LoVo (cell line): ENCODE results near the gene FANCI.

Source experiments
- DNase-seq: peaks from one replicate; pipeline ENCODE4 v3.0.0-alpha.2; 2016; ENCODE audit warnings: low spot score

The FANCI gene

GRCh38 chr15:89307046-89307587 is 63.3 kb downstream of the FANCI start:
- no peak for DNase-seq

DNA sequence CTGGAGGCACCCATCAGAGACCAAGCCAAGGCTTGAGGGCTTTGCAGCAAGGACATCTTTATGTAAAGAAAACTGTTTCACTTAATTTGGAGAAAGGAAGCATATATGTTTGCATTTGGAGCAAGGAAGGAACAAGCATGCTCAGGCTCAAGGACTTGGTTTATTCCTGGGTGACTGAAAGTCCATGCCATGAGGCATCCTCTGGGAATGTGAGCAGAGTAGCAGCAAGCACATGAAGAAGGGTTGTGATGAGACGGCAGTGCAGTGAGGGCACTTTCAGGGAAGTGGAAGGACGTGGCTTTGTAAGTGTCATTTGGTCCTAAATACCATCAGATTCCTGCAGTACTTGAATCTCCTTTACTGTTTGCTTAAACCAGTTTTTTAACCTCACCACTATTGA is 64.0 kb downstream of the FANCI start:
- DNase-seq: no peak

DNA sequence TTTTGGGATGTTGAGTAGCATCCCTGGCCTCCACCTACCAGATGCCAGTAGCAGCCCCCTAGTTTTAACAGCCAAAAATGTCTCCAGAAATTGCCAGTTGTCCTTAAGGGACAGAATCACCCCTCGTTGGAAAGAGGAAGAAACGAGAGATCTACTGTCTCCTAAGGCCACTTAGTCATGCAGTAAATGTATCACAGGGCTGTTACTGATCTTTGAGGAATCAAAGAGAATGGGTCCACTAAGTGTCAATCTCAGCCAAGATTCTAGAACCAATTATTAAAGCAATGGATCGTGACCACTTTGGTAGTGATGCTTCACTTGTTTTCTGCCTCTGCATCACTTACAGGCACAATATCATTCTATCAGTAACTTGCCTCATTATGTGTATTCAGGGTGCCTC is 64.5 kb downstream of the FANCI start:
- DNase-seq: no peak

GRCh38 chr15:89309993-89310392 is 66.2 kb downstream of the FANCI start:
- no peak for DNase-seq

- no peak for DNase-seq
Measured at GRCh38 chr15:89315375-89315929, 71.7 kb downstream of the FANCI start.

DNA sequence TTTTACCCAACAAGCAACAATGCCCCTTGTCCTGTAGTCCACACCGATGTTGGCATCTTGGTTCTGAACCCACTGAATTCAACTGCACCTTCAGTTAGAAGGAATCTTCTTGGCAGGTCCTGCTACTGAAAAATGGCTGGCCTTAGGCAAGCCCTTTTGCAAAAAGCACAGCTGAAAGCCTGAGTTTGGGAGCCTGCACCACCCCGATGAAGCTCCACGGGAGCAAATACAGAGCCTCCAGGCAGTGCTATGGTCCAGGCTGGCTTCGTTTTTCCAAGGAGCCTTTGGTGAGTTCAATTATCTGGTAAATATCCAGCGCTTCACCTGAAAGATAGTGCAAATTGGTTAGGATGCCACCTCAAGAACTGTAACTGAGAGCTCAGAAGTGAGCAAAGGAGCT is 72.7 kb downstream of the FANCI start:
- DNase-seq: no peak

GRCh38 chr15:89317186-89317720 is 73.5 kb downstream of the FANCI start:
- DNase-seq: no peak

- no peak for DNase-seq
Measured at GRCh38 chr15:89319678-89320077, 75.9 kb downstream of the FANCI start.

- no peak for DNase-seq
Measured at GRCh38 chr15:89320200-89320599, 76.4 kb downstream of the FANCI start.

DNA sequence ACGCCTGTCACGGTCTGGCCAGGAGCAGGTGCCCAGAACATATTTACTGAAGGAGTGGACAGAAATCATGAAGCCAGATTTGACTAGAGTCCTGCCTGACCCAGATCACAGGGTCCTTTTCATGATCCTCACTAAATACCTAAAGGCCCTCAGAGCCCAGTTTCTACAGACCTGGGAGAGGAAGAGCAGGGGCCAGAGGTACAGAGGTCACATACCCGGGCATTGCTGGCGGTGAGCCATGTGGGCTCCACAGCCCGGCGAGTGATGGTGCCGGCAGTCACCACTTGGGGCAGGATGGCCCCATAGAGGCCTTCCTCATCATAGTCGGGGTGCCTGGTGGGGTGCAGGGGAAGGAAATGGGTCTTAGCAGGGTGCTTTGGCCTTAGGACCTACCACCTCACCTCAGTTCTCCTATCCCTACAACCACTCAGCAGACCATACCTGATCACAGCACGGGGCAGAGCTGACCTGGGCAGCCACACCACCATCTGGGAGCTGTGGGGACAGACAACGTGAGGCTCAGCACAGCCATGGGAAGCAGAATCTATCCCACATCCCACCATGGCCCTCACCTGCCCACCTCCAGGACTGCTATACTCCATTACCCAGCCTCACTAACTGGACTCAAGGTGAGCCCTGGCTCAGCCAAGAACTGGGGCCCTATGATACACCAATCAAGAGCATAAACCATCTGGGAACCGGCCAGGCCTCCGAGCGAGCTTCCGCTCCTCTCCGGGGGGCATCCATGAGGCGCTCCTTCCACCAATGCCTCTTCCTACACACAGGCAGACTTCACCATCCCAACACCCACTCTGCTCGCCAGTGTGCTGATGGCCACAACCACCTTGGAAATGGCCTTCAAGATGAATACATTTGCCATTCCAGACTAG is 78.0 kb downstream of the FANCI start:
- DNase-seq: no peak

DNA sequence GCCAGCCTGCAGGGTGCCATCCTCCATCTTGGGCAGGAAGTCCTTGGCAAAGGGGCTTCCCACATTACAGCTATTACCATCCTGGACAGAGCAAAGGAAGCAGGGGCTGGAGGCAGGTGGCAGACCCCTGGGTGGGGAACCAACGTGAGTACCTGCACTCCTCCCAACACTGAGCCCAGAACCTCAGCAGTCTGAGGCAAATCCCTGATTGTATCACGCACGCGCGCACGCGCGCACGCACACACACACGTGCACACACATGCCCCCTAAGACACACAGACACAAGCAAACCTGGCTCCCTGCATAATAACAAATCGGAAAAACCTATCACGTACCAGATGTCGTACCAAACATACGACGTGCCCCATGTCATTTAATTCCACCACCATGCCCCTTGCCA is 79.0 kb downstream of the FANCI start:
- DNase-seq: no peak

DNA sequence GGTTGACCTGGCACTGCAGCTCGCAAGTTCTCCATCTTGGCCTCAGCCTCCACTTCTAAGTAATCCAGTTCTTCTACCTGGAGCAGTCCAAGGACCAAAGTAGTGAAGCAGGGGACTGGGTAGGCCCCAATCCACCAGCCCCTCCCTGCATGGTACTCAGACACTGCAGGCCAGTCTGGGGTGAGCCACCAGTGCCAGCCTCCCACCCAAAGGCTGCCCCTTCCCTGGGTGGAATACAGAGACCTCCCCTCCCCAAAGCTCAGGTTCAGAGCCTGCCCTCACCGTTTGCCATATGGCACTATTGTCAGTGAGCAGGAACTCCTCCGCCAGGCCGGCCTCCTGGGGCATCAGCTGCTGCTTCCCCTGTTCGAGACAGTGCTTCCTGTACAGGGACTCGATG is 80.0 kb downstream of the FANCI start:
- DNase-seq: no peak

DNA sequence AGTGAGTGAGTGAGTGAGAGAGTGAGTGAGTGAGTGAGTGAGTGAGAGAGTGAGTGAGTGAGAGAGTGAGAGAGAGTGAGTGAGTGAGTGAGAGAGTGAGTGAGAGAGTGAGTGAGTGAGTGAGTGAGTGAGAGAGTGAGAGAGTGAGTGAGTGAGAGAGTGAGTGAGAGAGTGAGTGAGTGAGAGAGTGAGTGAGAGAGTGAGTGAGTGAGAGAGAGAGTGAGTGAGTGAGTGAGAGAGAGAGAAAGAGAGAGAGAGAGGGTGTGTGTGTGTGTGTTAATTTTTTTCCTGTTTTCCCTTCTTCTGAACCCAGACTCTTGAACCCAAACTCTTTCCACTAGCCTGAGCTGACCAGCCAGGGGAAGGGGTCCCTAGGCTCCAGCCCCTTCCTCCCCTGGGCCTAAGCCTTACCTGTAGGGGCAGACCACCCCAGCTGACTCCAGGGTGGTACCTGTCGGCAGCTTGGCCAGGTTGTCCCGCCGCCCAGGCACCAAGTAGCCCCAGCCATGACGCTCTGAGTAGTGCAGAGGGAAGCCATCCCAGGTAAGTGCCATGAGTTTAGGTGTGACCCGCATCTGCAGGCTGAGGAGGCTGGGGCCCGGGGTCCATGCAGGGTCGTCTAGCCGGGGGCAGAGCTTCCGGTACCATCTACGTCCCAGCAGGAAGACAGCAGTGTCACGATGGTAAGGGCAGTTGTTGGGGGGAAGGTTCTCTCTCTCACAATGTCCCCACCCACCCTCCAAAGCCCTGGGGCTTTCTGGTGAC is 81.4 kb downstream of the FANCI start:
- DNase-seq: no peak

GRCh38 chr15:89326316-89326715 is 82.5 kb downstream of the FANCI start:
- no peak for DNase-seq

DNA sequence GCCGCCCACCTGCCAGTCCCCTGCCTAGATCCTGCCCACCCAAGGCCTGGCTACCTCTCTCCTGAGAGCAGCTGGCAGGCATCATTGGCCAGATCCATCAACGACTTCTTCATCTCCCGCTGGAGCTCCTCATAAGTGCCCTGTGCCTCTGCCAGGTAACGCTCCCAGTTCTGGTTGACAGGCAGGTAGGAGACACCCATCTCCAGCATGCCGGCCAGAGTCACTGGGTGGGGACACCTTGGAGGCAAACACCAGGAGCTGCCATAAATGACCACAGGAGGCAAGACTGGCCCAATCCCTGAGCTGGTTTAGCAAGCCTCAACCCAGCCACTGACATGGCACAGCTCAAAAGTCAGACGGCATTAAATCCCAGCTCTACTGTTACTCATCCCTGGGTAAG is 83.3 kb downstream of the FANCI start:
- DNase-seq: no peak

DNA sequence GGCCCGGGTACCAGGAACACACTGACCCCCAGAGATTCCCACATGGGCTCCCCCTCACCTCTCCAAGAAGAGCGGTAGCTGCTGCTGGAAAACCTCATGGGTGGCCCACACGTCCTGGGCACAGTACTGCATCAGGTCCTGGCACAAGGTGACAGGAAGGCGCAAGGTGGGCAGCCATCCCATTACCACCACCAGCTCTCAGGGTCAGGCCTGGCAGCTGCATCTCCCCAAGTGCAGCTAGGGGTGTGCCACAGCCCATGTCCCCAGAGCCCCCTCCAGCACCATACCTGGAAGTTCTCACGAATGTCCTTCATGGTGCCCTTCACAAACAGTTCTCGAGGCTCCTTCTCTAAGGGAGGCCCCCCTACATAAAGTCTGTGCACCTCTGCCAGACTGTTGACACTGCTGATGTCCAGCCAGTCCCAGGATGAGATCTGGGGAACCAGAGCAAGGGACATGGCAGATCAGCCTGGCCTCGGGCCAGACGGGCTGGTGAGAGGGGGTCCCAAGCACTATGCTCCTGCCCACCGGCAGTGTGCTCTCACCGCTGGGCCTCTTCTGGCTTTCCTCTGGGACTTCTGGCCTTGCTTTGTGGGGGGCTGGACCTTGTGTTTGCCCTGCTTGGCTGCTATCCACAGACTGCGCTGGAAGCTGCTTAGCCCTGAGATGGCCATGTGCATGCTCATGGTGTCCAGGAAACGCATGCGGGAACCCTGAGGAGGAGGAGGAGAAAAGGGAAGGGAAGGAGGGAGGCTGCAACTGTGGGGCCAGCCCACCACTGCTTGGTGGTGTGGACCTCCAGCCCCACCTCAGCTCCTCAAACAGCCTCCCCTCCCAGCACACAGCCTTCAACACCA is 84.8 kb downstream of the FANCI start:
- DNase-seq: no peak

GRCh38 chr15:89329329-89330084 is 85.7 kb downstream of the FANCI start:
- no peak for DNase-seq

DNA sequence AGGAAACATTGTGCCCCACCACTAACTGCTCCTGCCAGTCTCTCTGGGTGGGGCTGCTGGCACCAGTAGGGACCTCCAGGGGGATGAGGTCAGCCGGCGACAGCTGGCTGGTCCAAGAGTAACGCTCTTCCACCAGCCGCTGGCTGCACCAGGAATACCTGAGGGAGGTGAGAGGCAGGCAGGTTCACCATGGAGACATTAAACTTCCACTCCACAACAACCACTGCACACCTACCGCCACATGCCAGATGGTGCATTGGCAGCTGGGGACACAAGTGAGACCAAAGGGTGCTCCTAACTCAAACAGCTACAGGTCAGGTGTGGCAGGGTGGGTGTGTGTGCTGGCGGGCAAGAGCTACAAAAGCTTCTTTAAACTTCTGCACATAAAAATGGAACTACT is 86.3 kb downstream of the FANCI start:
- no peak for DNase-seq

DNA sequence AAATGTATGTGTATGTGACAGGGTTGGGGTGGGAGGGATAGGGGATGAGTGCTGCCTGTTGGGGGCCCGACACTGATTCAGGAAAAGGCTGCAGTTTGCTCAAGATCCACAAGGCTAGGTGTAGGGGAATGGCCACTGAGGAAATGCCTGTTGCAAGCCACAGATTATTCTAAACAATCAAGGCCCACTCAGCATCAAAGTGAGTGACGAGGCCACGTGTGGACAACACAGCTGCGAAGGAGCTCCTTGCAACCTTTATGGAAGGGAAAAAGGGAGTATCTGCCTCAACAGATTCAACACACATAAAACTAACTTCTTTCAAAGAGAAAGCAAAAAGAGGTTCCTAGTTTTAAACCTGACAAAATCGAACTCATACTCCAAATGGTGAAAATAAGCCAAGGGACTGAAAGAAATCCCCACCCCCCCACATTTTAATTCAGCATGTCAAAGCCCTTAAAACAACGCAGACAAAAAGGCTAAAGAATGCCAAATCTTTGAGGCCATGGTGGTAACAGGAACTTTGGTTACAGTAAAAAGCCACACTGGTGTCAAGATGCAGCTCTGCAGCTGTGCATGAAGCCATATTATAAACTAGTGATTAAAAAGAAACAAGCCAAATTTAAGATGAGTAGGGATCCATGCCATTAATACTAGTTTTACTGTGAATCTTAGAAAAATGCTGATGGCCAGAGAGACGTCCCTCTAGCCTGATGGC is 87.3 kb downstream of the FANCI start:
- no peak for DNase-seq

GRCh38 chr15:89332446-89332845 is 88.7 kb downstream of the FANCI start:
- DNase-seq: no peak
